Measurements from ENCODE around the gene MEIOSIN. TPM values are rescaled to one million over a fixed set of nuclear protein-coding genes. Genes with fewer than 3 reads are reported as not detected.

Gene MEIOSIN
- total and polyA plus RNA-seq, 2 of the 13 experiments (the other 11 are each of a cell fraction or from before 2014, with no cell fraction given): not detected

GRCh38 chr19:45767881-45768654 is 34.8 kb downstream of the MEIOSIN start (continued):
- TF ChIP-seq CBFB (CRISPR knock-in tag; IDR thresholded peaks at IDR 0.05): no peak
- TF ChIP-seq ZSCAN29 (CRISPR knock-in tag; conservative IDR thresholded peaks at IDR 0.05): no peak
- TF ChIP-seq PITX1 (CRISPR knock-in tag; IDR thresholded peaks at IDR 0.05): peak; percentile 76
- no peak; the same call in 1 of the 2 replicates for TF ChIP-seq E2F5 (CRISPR knock-in tag; conservative IDR thresholded peaks at IDR 0.05)
- peak; percentile 60 for TF ChIP-seq ZNF781 (CRISPR knock-in tag; IDR thresholded peaks at IDR 0.05; ENCODE audit: borderline replicate concordance, not compliant biosample characterization)
- TF ChIP-seq CHCHD3 (CRISPR knock-in tag; IDR thresholded peaks at IDR 0.05): no peak
- no peak for TF ChIP-seq ZNF484 (CRISPR knock-in tag; IDR thresholded peaks at IDR 0.05; ENCODE audit: borderline replicate concordance, low read depth)
- TF ChIP-seq ZNF550 (CRISPR knock-in tag; IDR thresholded peaks at IDR 0.05; ENCODE audit: borderline replicate concordance): no peak
- TF ChIP-seq CCDC6 (CRISPR knock-in tag; IDR thresholded peaks at IDR 0.05): no peak
- TF ChIP-seq SALL2 (CRISPR knock-in tag; IDR thresholded peaks at IDR 0.05): no peak; the same call in 1 of the 2 replicates
- TF ChIP-seq ZNF562 (CRISPR knock-in tag; IDR thresholded peaks at IDR 0.05; ENCODE audit: borderline replicate concordance): no peak
- TF ChIP-seq CSRNP2 (CRISPR knock-in tag; conservative IDR thresholded peaks at IDR 0.05; ENCODE audit: low read depth): no peak
- no peak for TF ChIP-seq SP1 (IDR thresholded peaks at IDR 0.05)
- TF ChIP-seq SP1 (CRISPR knock-in tag; IDR thresholded peaks at IDR 0.05): 0 out of 2 replicates have a peak, but pooled peaks have one; percentile 11
- TF ChIP-seq ZNF331 (CRISPR knock-in tag; IDR thresholded peaks at IDR 0.05): no peak
- TF ChIP-seq ZNF142 (CRISPR knock-in tag; IDR thresholded peaks at IDR 0.05): peak; percentile 45; the same call in 1 of the 2 replicates

All from HepG2 (cell line).